HepG2 (cell line): ENCODE data around the gene TLE1. TPM values are rescaled to one million over a fixed set of nuclear protein-coding genes. Genes with fewer than 3 reads are reported as not detected.

Experiments
- ATAC-seq: fragments of 200-7000 bp; cut with Tn5 transposase; 3 replicates; pipeline ENCODE4 v1.9.1; 2020; ENCODE audit warnings: mild to moderate bottlenecking, moderate library complexity
- BruUV-seq: library from RNA; stranded (reverse); fragments of 400-500 nt; replicated peaks from 2 replicates; lab custom pipeline; 2021; lab: Mats Ljungman, UMichigan
- CTCF ChIA-PET: fragments of 300-600 bp; formaldehyde crosslinking; extraction: SDS; loops from one replicate; lab custom pipeline; 2021; ENCODE audit warnings: low total read pairs, inconsistent platforms, low intra/inter-chr PET ratio; lab: Yijun Ruan, JAX
- POLR2A ChIA-PET: fragments of 350-600 bp; sonication (Branson Sonifier 250); formaldehyde crosslinking; loops from one replicate; lab custom pipeline; 2020; ENCODE audit warnings: antibody characterized with exemption, inconsistent platforms; lab: Yijun Ruan, JAX
- DNase-seq: peaks from one replicate; pipeline ENCODE4 v3.0.0-alpha.2; 2015; ENCODE audit warnings: low spot score
- FAIRE-seq: peaks from 3 replicates; lab custom pipeline; 2011; peaks lifted over from hg19 to GRCh38; lab: Jason Lieb, UNC
- H2AFZ ChIP-seq: one replicate; pipeline ENCODE4 v1.6.1; 2011; ENCODE audit warnings: low read length, inconsistent platforms
- H3K27ac ChIP-seq: fragments of 300-600 bp; 3 replicates; pipeline ENCODE4 v1.8.0; 2011; ENCODE audit warnings: mixed run types, mild to moderate bottlenecking, mixed read lengths, low read length, inconsistent platforms; ENCODE audit not compliant: insufficient read depth; ENCODE audit errors: extremely low read length
- H3K27me3 ChIP-seq, 2 experiments: fragments of 200-600 bp in 1 of 2; 2 replicates in 1 of 2; 3 replicates in 1 of 2; pipeline versions ENCODE4 v1.6.0 to v1.8.0; 2011; ENCODE audit warnings: low read length in 2 of 2, mild to moderate bottlenecking in 2 of 2, moderate library complexity in 2 of 2, inconsistent platforms in 1 of 2; ENCODE audit not compliant: insufficient read depth in 2 of 2, control insufficient read depth in 1 of 2
- H3K36me3 ChIP-seq, 2 experiments: fragments of 200-600 bp in 1 of 2; replicated peaks in 1 of 2; 2 replicates in 1 of 2; 3 replicates in 1 of 2; pipeline versions ENCODE4 v1.5.1 to v1.8.0; 2011; ENCODE audit warnings: low read length in 2 of 2, inconsistent platforms in 1 of 2; ENCODE audit not compliant: insufficient read depth in 2 of 2, control insufficient read depth in 1 of 2
- H3K4me1 ChIP-seq: 2 replicates; pipeline ENCODE4 v1.5.1; 2012; ENCODE audit warnings: low read length, inconsistent platforms; ENCODE audit not compliant: insufficient read depth
- H3K4me2 ChIP-seq: 2 replicates; pipeline ENCODE4 v1.6.0; 2011; ENCODE audit warnings: low read depth, low read length, inconsistent platforms
- H3K4me3 ChIP-seq, 3 experiments: fragments of 200-600 bp in 1 of 3; sonication (generic), shearing (Covaris generic) in 1 of 3; replicated peaks in 1 of 3; 2 replicates each; pipeline ENCODE4 v1.5.1; 2011 to 2016; ENCODE audit warnings: low read length in 3 of 3, inconsistent platforms in 2 of 3, low read depth in 2 of 3, mild to moderate bottlenecking in 2 of 3, control low read depth in 1 of 3, mixed read lengths in 1 of 3; ENCODE audit not compliant: insufficient read depth in 1 of 3
- H3K79me2 ChIP-seq: one replicate; pipeline ENCODE4 v1.6.1; 2011; ENCODE audit warnings: low read length, inconsistent platforms; ENCODE audit not compliant: insufficient read depth
- H3K9ac ChIP-seq: 2 replicates; pipeline ENCODE4 v1.6.0; 2011; ENCODE audit warnings: mild to moderate bottlenecking, low read depth, low read length, inconsistent platforms; ENCODE audit not compliant: insufficient read depth
- H3K9me3 ChIP-seq: 2 replicates; pipeline ENCODE4 v1.5.1; 2012; ENCODE audit warnings: mild to moderate bottlenecking, low read length
- H4K20me1 ChIP-seq: 2 replicates; pipeline ENCODE4 v1.6.0; 2011; ENCODE audit warnings: inconsistent platforms, mild to moderate bottlenecking, low read length, moderate library complexity; ENCODE audit not compliant: insufficient read depth
- CREB1 ChIP-seq, 2 experiments: fragments of 450-650 bp in 1 of 2; IDR thresholded peaks; 2 replicates each; pipeline ENCODE4 v1.6.1; 2016 to 2017; ENCODE audit warnings: control low read depth in 1 of 2, mild to moderate bottlenecking in 1 of 2, missing compliant biosample characterization in 1 of 2, missing genetic modification characterization in 1 of 2
- IKZF1 ChIP-seq: fragments of 450-650 bp; IDR thresholded peaks from 2 replicates; pipeline ENCODE4 v1.7.1; 2016
- MTF1 ChIP-seq: sonication (generic); formaldehyde crosslinking; IDR thresholded peaks from 2 replicates; pipeline ENCODE4 v1.5.0; 2020; ENCODE audit warnings: missing genetic modification reagents
- NR2C2 ChIP-seq: sonication (generic); formaldehyde crosslinking; IDR thresholded peaks from 2 replicates; pipeline ENCODE4 v1.4.0; 2020; ENCODE audit warnings: missing genetic modification reagents, mild to moderate bottlenecking, moderate library complexity, borderline replicate concordance
- YEATS4 ChIP-seq: sonication (generic); formaldehyde crosslinking; IDR thresholded peaks from 2 replicates; pipeline ENCODE4 v1.4.0; 2020; ENCODE audit warnings: missing genetic modification reagents, borderline replicate concordance
- ZNF232 ChIP-seq: sonication (generic); formaldehyde crosslinking; IDR thresholded peaks from 2 replicates; pipeline ENCODE4 v1.4.0; 2020; ENCODE audit warnings: missing genetic modification reagents, borderline replicate concordance
- ZNF569 ChIP-seq: sonication (generic); formaldehyde crosslinking; IDR thresholded peaks from 2 replicates; pipeline ENCODE4 v1.5.0; 2020; ENCODE audit warnings: mild to moderate bottlenecking, missing genetic modification reagents, moderate library complexity, borderline replicate concordance
- ZNF672 ChIP-seq: sonication (generic); formaldehyde crosslinking; IDR thresholded peaks from 2 replicates; pipeline ENCODE4 v1.8.1; 2022; ENCODE audit warnings: missing genetic modification reagents
- ZNF7 ChIP-seq: IDR thresholded peaks from 2 replicates; pipeline ENCODE4 v1.6.1; 2016; ENCODE audit warnings: missing biosample characterization, missing genetic modification reagents
- WGBS: methylation state at CpG from one replicate; pipeline ENCODE4 v1.1.6; 2017; ENCODE audit warnings: low lambda C conversion rate; 5-methylcytosine and 5-hydroxymethylcytosine counted together
- in situ Hi-C: cut with HindIII; loops from 2 replicates; pipeline ENCODE4 v1.10.0; 2017; ENCODE audit warnings: low pct_unique_long_range_greater_than_20kb; ENCODE audit not compliant: extremely low pct_ligation_motif_present
- intact Hi-C: fragments of 100-400 bp; cut with micrococcal nuclease; formaldehyde crosslinking; loops from one replicate; pipeline ENCODE4 v1.10.0; 2022; ENCODE audit not compliant: unreplicated experiment
- polyA plus RNA-seq, 8 experiments: library from polyadenylated mRNA; depleted of rRNA in 3 of 8; stranded (reverse) in 7 of 8; unstranded in 1 of 8; fragments of >200 nt; fragmentation: Illumina TruSeq in 4 of 8; extraction: Trizol in 4 of 8; gene quantifications; 2 replicates each; pipeline versions ENCODE4 v1.2.1 to v1.2.3, GENCODE V29; 2011 to 2016; ENCODE audit warnings: low read depth in 4 of 8, missing spikeins in 1 of 8, mixed read lengths in 1 of 8; ENCODE audit not compliant: insufficient read depth in 1 of 8
- total RNA-seq, 5 experiments: library from RNA; depleted of rRNA; stranded (reverse); fragments of >200 nt; fragmentation: Illumina TruSeq; extraction: Trizol; gene quantifications; 2 replicates each; pipeline ENCODE4 v1.2.3, GENCODE V29; 2016; ENCODE audit warnings: low read depth in 1 of 5

TLE1 gene
- total and polyA plus RNA-seq, 2 of the 13 experiments (the other 11 are each of a cell fraction or from before 2014, with no cell fraction given): 35.9 to 109 TPM

DNA sequence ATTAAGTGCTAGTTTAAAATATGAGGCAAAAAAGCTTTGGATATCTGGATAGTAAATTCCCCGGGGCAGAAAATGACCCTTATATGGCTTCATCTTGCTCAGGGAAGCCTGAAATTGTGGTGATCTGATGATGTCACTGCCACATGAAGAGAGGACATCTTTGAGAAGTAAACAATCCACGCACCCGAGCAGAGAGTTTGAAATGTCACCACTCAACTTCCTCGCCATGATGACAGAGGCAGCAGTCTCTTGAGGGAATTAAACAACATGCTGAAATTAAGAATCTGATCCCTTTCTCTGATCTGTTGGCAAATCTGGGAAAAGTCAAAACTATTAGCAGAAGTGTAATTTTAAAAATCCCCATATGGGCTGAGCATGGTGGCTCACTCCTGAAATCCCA is 110.0 kb downstream of the TLE1 start:
- peaks cover 3 to 22% of the 10 kb centered on the region in 2 experiments; a peak in 4 of 5 replicates for H3K36me3 ChIP-seq
- DNase-seq: no peak
- H3K4me1 ChIP-seq: peaks cover 30% of the 10 kb centered on the region
- no peak for FAIRE-seq
- TF ChIP-seq ZNF672 (CRISPR knock-in tag): no peak
- TF ChIP-seq YEATS4 (CRISPR knock-in tag): no peak
- TF ChIP-seq MTF1: no peak
- peak; percentile 43 for TF ChIP-seq CREB1 (IDR thresholded peaks at IDR 0.05)
- no peak for TF ChIP-seq CREB1 (CRISPR knock-in tag; IDR thresholded peaks at IDR 0.05)
- ATAC-seq: no peak
- no TSS peak for BruUV-seq
- H2AFZ ChIP-seq: no peak overlapping the region
- H3K9me3 ChIP-seq: no peaks in the 10 kb centered on the region
- intact Hi-C loops (no loop called here), in situ Hi-C loops (no loop called here)
- no peaks in the 10 kb centered on the region for H4K20me1 ChIP-seq
- POLR2A ChIA-PET: no interaction called here
- no peaks in the 10 kb centered on the region for H3K79me2 ChIP-seq
- 93% methylated on average over 4 of the region's 4 CpGs for WGBS
- H3K4me3 ChIP-seq: no peak overlapping the region
- CTCF ChIA-PET: no interaction called here
- no peak overlapping the region for H3K4me2 ChIP-seq
- no peak overlapping the region for H3K27ac ChIP-seq
- no peak overlapping the region for H3K9ac ChIP-seq
- H3K27me3 ChIP-seq: no peaks in the 10 kb centered on the region

DNA sequence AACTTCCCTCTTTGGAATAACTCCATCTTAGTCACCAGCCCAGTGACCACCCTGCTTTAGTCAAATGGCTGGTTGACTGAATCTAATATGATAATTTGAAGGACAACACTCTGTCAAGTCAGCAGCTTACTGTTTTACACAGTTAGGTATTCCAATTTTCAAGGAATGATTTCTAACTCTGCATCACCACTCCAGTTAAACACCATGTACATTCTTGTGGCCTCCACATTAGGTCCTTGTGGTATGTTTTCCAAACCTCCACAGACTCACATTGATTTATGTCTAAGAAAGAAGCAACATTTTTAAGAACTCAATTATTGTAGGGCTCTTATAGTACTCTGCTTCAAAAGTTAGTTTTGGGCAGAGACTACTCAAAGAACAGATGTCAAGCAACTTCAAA is 110.7 kb downstream of the TLE1 start:
- CTCF ChIA-PET: no interaction called here
- H3K4me3 ChIP-seq: no peak overlapping the region
- no peak overlapping the region for H3K4me2 ChIP-seq
- POLR2A ChIA-PET: interaction anchor here (1.7 kb wide), 1 partner anchor 10 kb away, joined by 5 read pairs; no protein-coding TSS in a partner anchor
- peaks cover under 1 to 15% of the 10 kb centered on the region in 2 experiments; a peak in 4 of 5 replicates for H3K36me3 ChIP-seq
- H3K4me1 ChIP-seq: peaks cover 28% of the 10 kb centered on the region
- no peak overlapping the region for H3K27ac ChIP-seq
- no peaks in the 10 kb centered on the region for H3K27me3 ChIP-seq
- TF ChIP-seq NR2C2 (CRISPR knock-in tag): no peak
- no peak for TF ChIP-seq ZNF569 (CRISPR knock-in tag)
- TF ChIP-seq ZNF7 (CRISPR knock-in tag): no peak
- TF ChIP-seq IKZF1: no peak
- TF ChIP-seq ZNF232 (CRISPR knock-in tag): no peak
- no peak overlapping the region for H2AFZ ChIP-seq
- intact Hi-C loops: no loop called here
- no peaks in the 10 kb centered on the region for H3K9me3 ChIP-seq
- ATAC-seq (no peak), FAIRE-seq (no peak), DNase-seq (no peak)
- no peaks in the 10 kb centered on the region for H3K79me2 ChIP-seq
- in situ Hi-C loops: no loop called here
- TSS peak; percentile 14 for BruUV-seq
- no peak overlapping the region for H3K9ac ChIP-seq
- no peaks in the 10 kb centered on the region for H4K20me1 ChIP-seq
